Measurements from ENCODE around the gene PHF11. TPM values are rescaled to one million over a fixed set of nuclear protein-coding genes. Genes with fewer than 3 reads are reported as not detected.

The PHF11 gene
- total and polyA plus RNA-seq, 2 donors (not counting 3 experiments of a cell fraction or from before 2014, with no cell fraction given): 12.9 to 32.4 TPM

GRCh38 chr13:49571299-49572240 lies 75.8 kb downstream of the PHF11 start:
- no peaks in the 10 kb centered on the region for H4K20me1 ChIP-seq (replicated peaks; ENCODE audit: control insufficient read depth, extremely low read depth, insufficient read depth, low read length)
- no peak for DNase-seq (ENCODE audit: low read depth, low spot score)
- H3K9me3 ChIP-seq (replicated peaks; ENCODE audit: control insufficient read depth, insufficient read depth, low read length): no peaks in the 10 kb centered on the region
- H3K79me2 ChIP-seq (ENCODE audit: control insufficient read depth, insufficient read depth, low read length): no peaks in the 10 kb centered on the region
- no peak for FAIRE-seq
- no peaks in the 10 kb centered on the region for H3K27me3 ChIP-seq (ENCODE audit: control insufficient read depth in 2 of 2, insufficient read depth in 2 of 2, low read length in 2 of 2)
- no peak overlapping the region for H3K4me2 ChIP-seq (ENCODE audit: insufficient read depth, low read length)
- no peaks in the 10 kb centered on the region for H3K9me1 ChIP-seq (replicated peaks; ENCODE audit: control insufficient read depth, extremely low read depth, insufficient read depth, low read length)
- TF ChIP-seq EZH2 (IDR thresholded peaks at IDR 0.05; ENCODE audit: borderline replicate concordance, low read depth, low read length, severe bottlenecking): no peak
- TF ChIP-seq FOS (IDR thresholded peaks at IDR 0.05; ENCODE audit: borderline replicate concordance, insufficient read depth, low read length): no peak
- TF ChIP-seq CTCF (IDR thresholded peaks at IDR 0.05; ENCODE audit: extremely low read depth in 1 of 2, insufficient read depth in 1 of 2, low read depth in 1 of 2, low read length in 2 of 2): no peak
- TF ChIP-seq GATA2 (IDR thresholded peaks at IDR 0.05; ENCODE audit: insufficient read depth, insufficient read length, low read depth, low read length): no peak
- TF ChIP-seq POLR2A (IDR thresholded peaks at IDR 0.05; ENCODE audit: low read depth, low read length): no peak
- no peak for TF ChIP-seq POLR2AphosphoS5 (IDR thresholded peaks at IDR 0.05; ENCODE audit: insufficient read depth, low read depth, low read length)
- no peak for TF ChIP-seq MAX (IDR thresholded peaks at IDR 0.05; ENCODE audit: insufficient read depth, insufficient read length)
- intact Hi-C loops (cut with micrococcal nuclease) (no loop called here), dilution Hi-C loops (cut with MboI; ENCODE audit: extremely low pct_ligation_motif_present, low sequenced_read_pairs) (no loop called here)
- ChIA-PET CTCF (no interaction called here), POLR2A (no interaction called here)
- no TSS peak for BruUV-seq (replicated peaks)
- no peak overlapping the region for H3K9ac ChIP-seq (replicated peaks; ENCODE audit: extremely low read depth, insufficient read depth, low read length)
- H3K4me3 ChIP-seq (replicated peaks in 1 of 3; ENCODE audit: insufficient read depth in 1 of 3, low read depth in 1 of 3, low read length in 3 of 3): no peak overlapping the region
- H2AFZ ChIP-seq (ENCODE audit: low read depth, low read length): no peak overlapping the region
- H3K36me3 ChIP-seq (ENCODE audit: control insufficient read depth in 2 of 2, extremely low read depth in 1 of 2, insufficient read depth in 2 of 2, low read length in 2 of 2): peaks cover 0 to under 1% of the 10 kb centered on the region in 2 experiments
- H3K4me1 ChIP-seq (ENCODE audit: control insufficient read depth, extremely low read depth, insufficient read depth, low read length): peaks cover 8% of the 10 kb centered on the region
- H3K27ac ChIP-seq (ENCODE audit: insufficient read depth, low read depth, low read length): no peak overlapping the region

Other genes starting within 250 kb of the PHF11 start
- 9.1 and 9.9 TPM in 2 replicates for gene CDADC1, start 248.0 kb upstream of the PHF11 start, total RNA-seq
- gene CDADC1, start 248.0 kb upstream of the PHF11 start, polyA plus RNA-seq: 1.8 and 2.4 TPM in 2 replicates
- gene CAB39L, start 51.9 kb upstream of the PHF11 start, total RNA-seq: 5.8 and 7.2 TPM in 2 replicates
- 2.1 and 3.1 TPM in 2 replicates for gene CAB39L, start 51.9 kb upstream of the PHF11 start, polyA plus RNA-seq
- gene SETDB2, start 51.7 kb upstream of the PHF11 start, total RNA-seq: 5.4 and 5.6 TPM in 2 replicates
- gene SETDB2, start 51.7 kb upstream of the PHF11 start, polyA plus RNA-seq: 0.86 and 1.5 TPM in 2 replicates
- 23.6 and 23.8 TPM in 2 replicates for gene RCBTB1, start 89.6 kb downstream of the PHF11 start, total RNA-seq
- gene RCBTB1, start 89.6 kb downstream of the PHF11 start, polyA plus RNA-seq: 9.2 and 12.1 TPM in 2 replicates
- gene ARL11, start 132.6 kb downstream of the PHF11 start, total RNA-seq: 0.20 and 0.23 TPM in 2 replicates
- gene ARL11, start 132.6 kb downstream of the PHF11 start, polyA plus RNA-seq: 0.06 TPM in 2 replicates
- 66.2 and 75.5 TPM in 2 replicates for gene EBPL, start 195.5 kb downstream of the PHF11 start, total RNA-seq
- 103 and 159 TPM in 2 replicates for gene EBPL, start 195.5 kb downstream of the PHF11 start, polyA plus RNA-seq

All from endothelial cell of umbilical vein (primary cell).